ENCODE measurements around the gene UBE2E3.
"Not testable (repeated sequence)": the region's sequence is repeated elsewhere in the genome, so short reads cannot be mapped to it uniquely, and the experiment has no call there.

UBE2E3 gene

GRCh38 chr2:181085734-181086133 lies 105.3 kb downstream of the UBE2E3 start:
- no peak for DNase-seq

DNA sequence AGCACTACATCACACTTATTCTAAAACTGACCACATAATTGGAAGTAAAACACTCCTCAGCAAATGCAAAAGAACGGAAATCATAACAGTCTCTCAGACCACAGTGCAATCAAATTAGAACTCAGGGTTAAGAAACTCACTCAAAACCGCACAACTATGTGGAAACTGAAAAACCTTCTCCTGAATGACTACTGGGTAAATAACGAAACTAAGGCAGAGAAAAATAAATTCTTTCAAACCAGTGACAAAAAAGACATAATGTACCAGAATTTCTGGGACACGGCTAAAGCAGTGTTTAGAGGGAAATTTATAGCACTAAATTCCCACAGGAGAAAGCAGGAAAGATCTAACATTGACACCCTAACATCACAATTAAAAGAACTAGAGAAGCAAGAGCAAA lies 111.5 kb downstream of the UBE2E3 start:
- DNase-seq, result not testable (repeated sequence)

- no peak for DNase-seq
Measured at GRCh38 chr2:181095486-181095885, 115.1 kb downstream of the UBE2E3 start.

- DNase-seq, result no peak
Measured at GRCh38 chr2:181103659-181104058, 123.3 kb downstream of the UBE2E3 start.

DNA sequence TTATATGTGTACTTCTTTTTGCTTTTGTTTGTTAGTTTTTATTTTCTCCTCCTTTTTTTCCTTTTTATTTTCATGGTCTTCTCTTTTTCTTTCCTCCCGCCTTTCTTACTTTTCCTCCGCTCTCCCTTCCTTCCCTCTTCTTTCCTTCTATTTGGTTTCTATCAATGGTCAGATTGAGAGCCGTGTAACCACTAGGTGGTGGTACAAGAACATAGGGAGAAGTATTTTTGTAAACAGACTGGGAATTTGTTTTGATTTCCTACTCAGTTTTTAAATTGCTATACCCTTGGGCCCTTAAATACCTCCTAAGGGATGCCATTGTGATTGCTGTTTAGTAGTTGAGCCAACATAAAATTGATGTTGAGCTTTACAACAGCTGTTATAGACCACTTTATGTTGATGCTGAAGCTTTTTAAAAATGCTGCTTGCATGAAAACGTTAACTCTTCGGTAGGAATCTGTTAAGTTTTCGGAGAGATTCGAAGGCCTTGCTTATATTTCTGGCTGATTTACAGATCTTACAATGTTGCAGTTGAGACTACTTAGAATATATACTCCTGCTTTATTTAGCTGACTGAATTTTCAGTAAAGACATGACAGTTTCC lies 124.2 kb downstream of the UBE2E3 start:
- DNase-seq, result peak; percentile 79

DNA sequence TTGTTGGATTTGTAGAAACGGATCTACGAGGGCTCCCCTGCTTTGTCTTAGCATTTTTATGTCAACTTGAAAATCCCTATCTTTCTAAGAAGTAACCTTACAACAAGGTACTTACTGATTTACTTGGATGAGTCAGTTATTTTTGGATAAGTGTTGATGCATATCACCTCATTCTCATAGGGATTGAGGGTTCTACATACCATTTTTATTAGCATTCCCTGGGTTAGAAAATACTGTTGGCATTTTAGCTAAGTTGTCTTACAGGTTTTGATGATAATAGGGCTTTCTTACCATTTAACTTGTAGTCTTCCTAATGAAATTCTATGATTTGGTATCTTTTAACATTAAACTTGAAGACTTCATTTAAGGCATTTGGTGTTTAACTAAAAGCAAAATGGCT lies 125.2 kb downstream of the UBE2E3 start:
- no peak for DNase-seq

GRCh38 chr2:181106229-181106628 lies 125.8 kb downstream of the UBE2E3 start:
- DNase-seq, result no peak

- no peak for DNase-seq
Measured at GRCh38 chr2:181106789-181107627, 126.6 kb downstream of the UBE2E3 start.

GRCh38 chr2:181107628-181107945 lies 127.2 kb downstream of the UBE2E3 start:
- DNase-seq, result no peak

GRCh38 chr2:181111059-181111458 lies 130.7 kb downstream of the UBE2E3 start:
- DNase-seq, result no peak

- no peak for DNase-seq
Measured at GRCh38 chr2:181112916-181113315, 132.5 kb downstream of the UBE2E3 start.

All from DMS53 (cell line).